ENCODE results near the gene BIRC2.
A peak's percentile ranks its signal among the peaks of the same experiment; 100 is the strongest.

Gene BIRC2

GRCh38 chr11:102390667-102391465 is 43.9 kb downstream of the BIRC2 start:
- Histone ChIP-seq H3K27ac (replicated peaks) (no peak overlapping the region), H3K27me3 (ENCODE audit: insufficient read depth, poor library complexity, severe bottlenecking) (no peaks in the 10 kb centered on the region), H3K4me3 (replicated peaks; ENCODE audit: insufficient read depth, low read length) (no peak overlapping the region)
- peak; percentile 18 to 67 for DNase-seq (ENCODE audit: low read depth in 1 of 2, low spot score in 1 of 2)
- TF ChIP-seq SPI1 (IDR thresholded peaks at IDR 0.05; ENCODE audit: borderline replicate concordance, low read depth) (no peak), GABPA (IDR thresholded peaks at IDR 0.05; ENCODE audit: low read depth) (no peak), REST (IDR thresholded peaks at IDR 0.05; ENCODE audit: insufficient replicate concordance, low read depth) (no peak), CTCF (IDR thresholded peaks at IDR 0.05; ENCODE audit: insufficient read depth, low read length) (peak; percentile 94), POLR2AphosphoS5 (IDR thresholded peaks at IDR 0.05; ENCODE audit: low read depth) (no peak)

- H3K4me3 ChIP-seq (replicated peaks; ENCODE audit: insufficient read depth, low read length) = no peak overlapping the region
- TF ChIP-seq REST (IDR thresholded peaks at IDR 0.05; ENCODE audit: insufficient replicate concordance, low read depth) = no peak
- TF ChIP-seq CTCF (IDR thresholded peaks at IDR 0.05; ENCODE audit: insufficient read depth, low read length) = no peak
- TF ChIP-seq SPI1 (IDR thresholded peaks at IDR 0.05; ENCODE audit: borderline replicate concordance, low read depth) = no peak
- TF ChIP-seq POLR2AphosphoS5 (IDR thresholded peaks at IDR 0.05; ENCODE audit: low read depth) = no peak
- no peak for TF ChIP-seq GABPA (IDR thresholded peaks at IDR 0.05; ENCODE audit: low read depth)
- DNase-seq (ENCODE audit: low read depth in 1 of 2, low spot score in 1 of 2) = no peak
- H3K27me3 ChIP-seq (ENCODE audit: insufficient read depth, poor library complexity, severe bottlenecking) = no peaks in the 10 kb centered on the region
- no peak overlapping the region for H3K27ac ChIP-seq (replicated peaks)
Observed at GRCh38 chr11:102391549-102392237, 44.7 kb downstream of the BIRC2 start.

- Histone ChIP-seq H3K27me3 (ENCODE audit: insufficient read depth, poor library complexity, severe bottlenecking) (no peaks in the 10 kb centered on the region), H3K4me3 (replicated peaks; ENCODE audit: insufficient read depth, low read length) (no peak overlapping the region), H3K27ac (replicated peaks) (no peak overlapping the region)
- TF ChIP-seq POLR2AphosphoS5 (IDR thresholded peaks at IDR 0.05; ENCODE audit: low read depth) = peak; percentile 68
- no peak for TF ChIP-seq SPI1 (IDR thresholded peaks at IDR 0.05; ENCODE audit: borderline replicate concordance, low read depth)
- DNase-seq (ENCODE audit: low read depth in 1 of 2, low spot score in 1 of 2) = no peak
Observed at GRCh38 chr11:102393272-102393730, 46.3 kb downstream of the BIRC2 start.

GRCh38 chr11:102395720-102396393 is 48.8 kb downstream of the BIRC2 start:
- TF ChIP-seq REST (IDR thresholded peaks at IDR 0.05; ENCODE audit: insufficient replicate concordance, low read depth) = no peak
- no peak for TF ChIP-seq GABPA (IDR thresholded peaks at IDR 0.05; ENCODE audit: low read depth)
- TF ChIP-seq POLR2AphosphoS5 (IDR thresholded peaks at IDR 0.05; ENCODE audit: low read depth) = no peak
- no peak for TF ChIP-seq CTCF (IDR thresholded peaks at IDR 0.05; ENCODE audit: insufficient read depth, low read length)
- no peak for TF ChIP-seq SPI1 (IDR thresholded peaks at IDR 0.05; ENCODE audit: borderline replicate concordance, low read depth)
- H3K27ac ChIP-seq (replicated peaks) = no peak overlapping the region
- H3K27me3 ChIP-seq (ENCODE audit: insufficient read depth, poor library complexity, severe bottlenecking) = no peaks in the 10 kb centered on the region
- no peak overlapping the region for H3K4me3 ChIP-seq (replicated peaks; ENCODE audit: insufficient read depth, low read length)
- no peak for DNase-seq (ENCODE audit: low read depth in 1 of 2, low spot score in 1 of 2)
